ENCODE data around the gene TCF4.

Gene TCF4

DNA sequence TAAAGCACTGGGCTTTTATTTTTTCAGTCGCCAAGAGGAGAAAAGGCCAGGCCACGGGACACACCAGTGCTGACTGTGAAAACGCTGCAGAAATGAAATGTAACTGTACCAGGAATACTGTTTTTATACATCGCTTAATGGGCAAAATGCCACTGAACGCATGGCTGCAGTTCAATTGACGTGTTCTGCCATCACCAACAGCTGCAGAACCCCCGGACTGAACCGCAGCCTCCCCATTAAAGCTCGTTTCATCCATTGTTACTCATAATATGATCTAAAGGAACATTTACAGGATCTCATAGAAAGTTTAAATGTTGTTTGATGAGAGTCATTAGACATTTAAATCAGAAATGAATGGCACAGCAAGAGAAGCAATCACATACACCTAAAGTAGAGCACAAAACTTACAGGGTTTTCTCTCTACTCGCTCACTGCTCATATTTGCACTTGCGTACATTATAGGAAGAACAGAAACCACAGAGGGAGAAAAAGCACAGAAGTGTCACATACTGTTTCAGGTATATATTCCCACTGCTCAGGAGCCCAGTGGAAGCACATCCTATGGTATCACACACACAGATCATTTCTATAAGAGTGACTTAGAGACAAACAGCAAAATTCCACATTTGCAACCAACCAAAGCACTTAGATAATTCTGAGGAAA lies 35.3 kb downstream of the TCF4 start:
- H3K4me3 ChIP-seq (ENCODE audit: low read depth, low read length): no peak overlapping the region
- ChIA-PET POLR2A (no interaction called here), CTCF (interaction anchor here (2.0 kb wide), 1 partner anchor 27 kb away, joined by 5 read pairs; no protein-coding TSS in a partner anchor)
- DNase-seq (ENCODE audit: low read depth, low spot score): no peak
- no peak for TF ChIP-seq CTCF (IDR thresholded peaks at IDR 0.05; ENCODE audit: insufficient read depth, low read length, missing control alignments)

DNA sequence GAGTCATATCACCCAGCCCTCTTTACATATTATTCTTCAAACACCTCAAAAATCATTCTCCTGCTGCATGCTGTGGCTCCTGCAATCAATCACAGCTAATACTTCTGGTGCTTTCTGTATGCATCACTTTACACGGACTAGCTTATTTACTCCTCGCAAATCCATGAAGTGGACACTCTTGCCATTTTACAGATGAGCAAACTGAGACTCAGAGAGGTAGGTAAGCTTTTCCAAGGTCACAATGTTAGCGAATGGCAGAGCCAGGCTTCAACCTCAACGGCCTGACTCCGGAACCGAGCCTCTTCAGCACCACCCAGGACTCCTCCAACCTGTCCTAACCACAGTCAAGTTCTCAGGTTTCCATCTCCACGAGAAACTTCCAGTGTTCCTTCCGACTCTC lies 36.8 kb downstream of the TCF4 start:
- no peak for TF ChIP-seq CTCF (IDR thresholded peaks at IDR 0.05; ENCODE audit: insufficient read depth, low read length, missing control alignments)
- ChIA-PET CTCF (interaction anchor here (2.0 kb wide), 1 partner anchor 28 kb away, joined by 5 read pairs; no protein-coding TSS in a partner anchor), POLR2A (no interaction called here)
- no peak for DNase-seq (ENCODE audit: low read depth, low spot score)
- no peak overlapping the region for H3K4me3 ChIP-seq (ENCODE audit: low read depth, low read length)

DNA sequence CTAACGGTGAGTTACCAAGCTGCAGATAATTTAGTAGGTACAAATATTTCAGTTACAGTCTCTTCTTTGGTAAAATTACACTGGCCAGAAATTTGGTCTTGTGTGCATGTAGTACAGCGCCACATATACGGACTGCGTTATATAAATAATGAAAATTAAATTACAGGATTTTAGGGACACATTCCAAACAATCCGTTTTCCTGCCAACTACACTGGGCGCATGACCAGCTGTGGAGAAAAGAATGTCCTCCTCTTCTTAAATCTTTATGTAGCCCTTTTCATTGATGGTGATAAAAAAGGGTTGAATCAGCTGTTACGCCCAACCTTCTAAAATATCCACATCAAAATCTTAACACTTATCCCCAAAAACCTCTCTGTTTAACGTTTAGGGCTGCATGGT lies 37.5 kb downstream of the TCF4 start:
- no peak for DNase-seq (ENCODE audit: low read depth, low spot score)
- H3K4me3 ChIP-seq (ENCODE audit: low read depth, low read length): no peak overlapping the region
- CTCF ChIA-PET: no interaction called here
- TF ChIP-seq CTCF (IDR thresholded peaks at IDR 0.05; ENCODE audit: insufficient read depth, low read length, missing control alignments): no peak
- POLR2A ChIA-PET: no interaction called here

DNA sequence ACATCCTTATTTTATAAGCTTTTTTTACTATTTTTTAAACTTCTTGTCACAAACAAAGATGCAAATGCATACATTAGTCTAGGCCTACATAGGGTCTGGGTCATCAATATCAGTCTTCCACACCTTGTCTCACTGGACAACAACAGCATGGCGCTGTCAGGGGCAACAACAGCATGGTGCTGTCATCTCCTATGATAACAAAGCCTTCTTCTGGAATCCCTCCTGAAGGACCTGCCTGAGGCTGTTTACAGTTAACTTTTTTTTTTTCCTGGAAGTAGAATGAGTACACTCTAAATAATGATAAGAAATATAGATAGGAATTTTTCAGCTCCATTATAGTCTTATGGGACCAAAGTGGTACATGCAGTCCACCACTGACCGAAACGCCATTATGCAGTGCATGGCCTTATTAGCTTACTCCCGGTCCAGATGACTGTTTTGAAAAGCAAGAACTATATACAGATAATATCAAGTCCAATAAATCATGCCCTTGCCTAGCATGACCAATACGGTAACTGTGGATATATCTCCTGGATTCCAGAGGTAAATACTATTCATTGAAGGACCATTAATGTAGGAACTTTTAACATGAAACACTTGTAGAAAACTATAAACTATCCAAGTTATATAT lies 38.4 kb downstream of the TCF4 start:
- CTCF ChIA-PET: interaction anchor here (1.0 kb wide), 1 partner anchor 315 kb away, joined by 3 read pairs; no protein-coding TSS in a partner anchor
- POLR2A ChIA-PET: no interaction called here
- no peak for DNase-seq (ENCODE audit: low read depth, low spot score)
- no peak overlapping the region for H3K4me3 ChIP-seq (ENCODE audit: low read depth, low read length)
- TF ChIP-seq CTCF (IDR thresholded peaks at IDR 0.05; ENCODE audit: insufficient read depth, low read length, missing control alignments): no peak

- H3K4me3 ChIP-seq (ENCODE audit: low read depth, low read length): no peak overlapping the region
- no peak for DNase-seq (ENCODE audit: low read depth, low spot score)
- CTCF ChIA-PET: interaction anchor here (1.4 kb wide), 1 partner anchor 204 kb away, joined by 3 read pairs; no protein-coding TSS in a partner anchor
- TF ChIP-seq CTCF (IDR thresholded peaks at IDR 0.05; ENCODE audit: insufficient read depth, low read length, missing control alignments): no peak
- POLR2A ChIA-PET: no interaction called here
Observed at GRCh38 chr18:55547705-55548056, 40.3 kb downstream of the TCF4 start.

GRCh38 chr18:55546851-55547704 lies 40.9 kb downstream of the TCF4 start:
- ChIA-PET CTCF (interaction anchor here (0.6 to 1.4 kb wide), 3 partner anchors 120 to 1029 kb away, joined by 3 to 4 read pairs (median 3); no protein-coding TSS in a partner anchor), POLR2A (interaction anchor here (0.6 kb wide), 1 partner anchor 29 kb away, joined by 3 read pairs; no protein-coding TSS in a partner anchor)
- peak overlapping the region; percentile 41 for H3K4me3 ChIP-seq (ENCODE audit: low read depth, low read length)
- no peak for TF ChIP-seq CTCF (IDR thresholded peaks at IDR 0.05; ENCODE audit: insufficient read depth, low read length, missing control alignments)
- DNase-seq (ENCODE audit: low read depth, low spot score): peak; percentile 38
